ENCODE measurements around the gene SPOPL.
"Not testable (repeated sequence)": the region's sequence is repeated elsewhere in the genome, so short reads cannot be mapped to it uniquely, and the experiment has no call there.

Gene SPOPL

GRCh38 chr2:138531913-138532312 is 30.3 kb downstream of the SPOPL start:
- FAIRE-seq: no peak

- FAIRE-seq: no peak
Observed at GRCh38 chr2:138534791-138535190, 33.2 kb downstream of the SPOPL start.

GRCh38 chr2:138536302-138536701 is 34.7 kb downstream of the SPOPL start:
- FAIRE-seq: no peak

- FAIRE-seq: no peak
Observed at GRCh38 chr2:138536740-138537139, 35.2 kb downstream of the SPOPL start.

GRCh38 chr2:138537170-138537915 is 35.8 kb downstream of the SPOPL start:
- no peak for FAIRE-seq

GRCh38 chr2:138544206-138544605 is 42.6 kb downstream of the SPOPL start:
- FAIRE-seq: not testable (repeated sequence)

- no peak for FAIRE-seq
Observed at GRCh38 chr2:138548796-138549195, 47.2 kb downstream of the SPOPL start.

GRCh38 chr2:138550172-138550571 is 48.6 kb downstream of the SPOPL start:
- no peak for FAIRE-seq

GRCh38 chr2:138550670-138551287 is 49.2 kb downstream of the SPOPL start:
- no peak for FAIRE-seq

- no peak for FAIRE-seq
Observed at GRCh38 chr2:138554123-138554522, 52.6 kb downstream of the SPOPL start.

- FAIRE-seq: no peak
Observed at GRCh38 chr2:138559641-138560040, 58.1 kb downstream of the SPOPL start.

GRCh38 chr2:138564586-138565229 is 63.1 kb downstream of the SPOPL start:
- FAIRE-seq: no peak

GRCh38 chr2:138565230-138565598 is 63.6 kb downstream of the SPOPL start:
- FAIRE-seq: no peak

GRCh38 chr2:138572318-138572717 is 70.7 kb downstream of the SPOPL start:
- FAIRE-seq: peak; percentile 81

- FAIRE-seq: no peak
Observed at GRCh38 chr2:138577066-138577465, 75.5 kb downstream of the SPOPL start.

- FAIRE-seq: no peak
Observed at GRCh38 chr2:138579556-138579955, 78.0 kb downstream of the SPOPL start.

- FAIRE-seq: no peak
Observed at GRCh38 chr2:138581909-138582308, 80.3 kb downstream of the SPOPL start.

- FAIRE-seq: no peak
Observed at GRCh38 chr2:138589663-138590062, 88.1 kb downstream of the SPOPL start.

GRCh38 chr2:138596403-138596802 is 94.8 kb downstream of the SPOPL start:
- FAIRE-seq: no peak

- peak; percentile 6 for FAIRE-seq
Observed at GRCh38 chr2:138600732-138601457, 99.3 kb downstream of the SPOPL start.

- FAIRE-seq: no peak
Observed at GRCh38 chr2:138601458-138602165, 100.0 kb downstream of the SPOPL start.

GRCh38 chr2:138602166-138602460 is 100.5 kb downstream of the SPOPL start:
- FAIRE-seq: no peak

GRCh38 chr2:138607746-138608145 is 106.2 kb downstream of the SPOPL start:
- FAIRE-seq: no peak

Data from G401.6 (cell line).